PC-9 (cell line): ENCODE results near the gene PLAC8.

Experiments used
- EZH2 ChIP-seq: fragments of 200-600 bp; sonication (generic); IDR thresholded peaks from 2 replicates; pipeline ENCODE4 v1.8.0; 2017; ENCODE audit warnings: antibody characterized with exemption, low read depth
- TF ChIP-seq, protein P1 (sequence below): fragments of 200-600 bp; sonication (generic); conservative IDR thresholded peaks from 2 replicates; pipeline ENCODE4 v1.6.1; 2017; ENCODE audit warnings: mixed run types, antibody characterized with exemption, mild to moderate bottlenecking, moderate library complexity

DNA sequence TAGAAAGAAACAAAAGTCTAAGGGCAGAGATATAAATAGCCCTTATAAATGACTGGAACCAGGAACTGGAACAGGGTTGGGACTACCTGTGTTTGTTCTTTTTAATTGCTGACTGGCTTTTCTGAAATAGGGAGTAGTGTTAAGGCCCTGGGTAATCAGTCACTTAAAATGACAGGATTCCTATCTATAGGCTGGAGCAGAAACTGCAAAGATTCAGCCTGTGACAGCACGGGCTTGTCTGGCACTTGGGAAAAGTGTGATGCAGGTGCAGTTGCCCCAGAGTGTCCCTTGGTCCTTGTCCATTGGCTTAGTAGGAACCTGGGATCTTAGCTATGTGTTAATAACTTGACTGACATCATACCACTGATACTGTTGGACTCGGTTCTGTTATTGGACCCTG is 14.7 kb upstream of the PLAC8 start:
- TF ChIP-seq, protein P1, sequence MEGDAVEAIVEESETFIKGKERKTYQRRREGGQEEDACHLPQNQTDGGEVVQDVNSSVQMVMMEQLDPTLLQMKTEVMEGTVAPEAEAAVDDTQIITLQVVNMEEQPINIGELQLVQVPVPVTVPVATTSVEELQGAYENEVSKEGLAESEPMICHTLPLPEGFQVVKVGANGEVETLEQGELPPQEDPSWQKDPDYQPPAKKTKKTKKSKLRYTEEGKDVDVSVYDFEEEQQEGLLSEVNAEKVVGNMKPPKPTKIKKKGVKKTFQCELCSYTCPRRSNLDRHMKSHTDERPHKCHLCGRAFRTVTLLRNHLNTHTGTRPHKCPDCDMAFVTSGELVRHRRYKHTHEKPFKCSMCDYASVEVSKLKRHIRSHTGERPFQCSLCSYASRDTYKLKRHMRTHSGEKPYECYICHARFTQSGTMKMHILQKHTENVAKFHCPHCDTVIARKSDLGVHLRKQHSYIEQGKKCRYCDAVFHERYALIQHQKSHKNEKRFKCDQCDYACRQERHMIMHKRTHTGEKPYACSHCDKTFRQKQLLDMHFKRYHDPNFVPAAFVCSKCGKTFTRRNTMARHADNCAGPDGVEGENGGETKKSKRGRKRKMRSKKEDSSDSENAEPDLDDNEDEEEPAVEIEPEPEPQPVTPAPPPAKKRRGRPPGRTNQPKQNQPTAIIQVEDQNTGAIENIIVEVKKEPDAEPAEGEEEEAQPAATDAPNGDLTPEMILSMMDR, result no peak
- no peak for TF ChIP-seq EZH2
